ENCODE measurements around the gene TLE5.

TLE5 gene

GRCh38 chr19:3106509-3107141, 44.3 kb upstream of the TLE5 start:
- no peak for DNase-seq (ENCODE audit: low read depth)
- H3K4me3 ChIP-seq (ENCODE audit: low read depth, low read length): no peak overlapping the region
- TF ChIP-seq CTCF (IDR thresholded peaks at IDR 0.05; ENCODE audit: insufficient read depth, low read depth, low read length, missing control alignments): no peak

- no peak overlapping the region for H3K4me3 ChIP-seq (ENCODE audit: low read depth, low read length)
- no peak for TF ChIP-seq CTCF (IDR thresholded peaks at IDR 0.05; ENCODE audit: insufficient read depth, low read depth, low read length, missing control alignments)
- no peak for DNase-seq (ENCODE audit: low read depth)
These were observed 43.6 kb upstream of the TLE5 start for GRCh38 chr19:3105641-3106508.

- no peak overlapping the region for H3K4me3 ChIP-seq (ENCODE audit: low read depth, low read length)
- TF ChIP-seq CTCF (IDR thresholded peaks at IDR 0.05; ENCODE audit: insufficient read depth, low read depth, low read length, missing control alignments): no peak
- DNase-seq (ENCODE audit: low read depth): no peak
These were observed 42.4 kb upstream of the TLE5 start for GRCh38 chr19:3104708-3104983.

GRCh38 chr19:3102239-3103140, 40.2 kb upstream of the TLE5 start:
- no peak overlapping the region for H3K4me3 ChIP-seq (ENCODE audit: low read depth, low read length)
- no peak for DNase-seq (ENCODE audit: low read depth)
- TF ChIP-seq CTCF (IDR thresholded peaks at IDR 0.05; ENCODE audit: insufficient read depth, low read depth, low read length, missing control alignments): no peak

GRCh38 chr19:3100747-3101730, 38.7 kb upstream of the TLE5 start:
- no peak overlapping the region for H3K4me3 ChIP-seq (ENCODE audit: low read depth, low read length)
- DNase-seq (ENCODE audit: low read depth): no peak

More at GRCh38 chr19:3100747-3101730, 38.7 kb upstream of the TLE5 start:
- TF ChIP-seq CTCF (IDR thresholded peaks at IDR 0.05; ENCODE audit: insufficient read depth, low read depth, low read length, missing control alignments): no peak
